Measurements from ENCODE around the gene STARD3.

GRCh38 chr17:39696731-39697130 lies 59.8 kb downstream of the STARD3 start:
- no peak for TF ChIP-seq CTCF (IDR thresholded peaks at IDR 0.05)
- TF ChIP-seq POLR2A (IDR thresholded peaks at IDR 0.05): no peak

Measured in Peyer's patch (tissue), 4 donors.